Hepatocyte (in vitro differentiated cells): ENCODE data around the gene CX3CR1.

Experiments
- CTCF ChIP-seq: fragments of 200-600 bp; sonication (generic); IDR thresholded peaks from 2 replicates; pipeline ENCODE4 v1.5.1; 2016; ENCODE audit warnings: antibody characterized with exemption, mild to moderate bottlenecking; ENCODE audit not compliant: poor library complexity
- EZH2phosphoT487 ChIP-seq: fragments of 200-600 bp; sonication (generic); IDR thresholded peaks from one replicate; pipeline ENCODE4 v1.6.1; 2018; ENCODE audit warnings: antibody characterized with exemption, mild to moderate bottlenecking, low read depth, moderate library complexity; ENCODE audit not compliant: unreplicated experiment, severe bottlenecking

DNA sequence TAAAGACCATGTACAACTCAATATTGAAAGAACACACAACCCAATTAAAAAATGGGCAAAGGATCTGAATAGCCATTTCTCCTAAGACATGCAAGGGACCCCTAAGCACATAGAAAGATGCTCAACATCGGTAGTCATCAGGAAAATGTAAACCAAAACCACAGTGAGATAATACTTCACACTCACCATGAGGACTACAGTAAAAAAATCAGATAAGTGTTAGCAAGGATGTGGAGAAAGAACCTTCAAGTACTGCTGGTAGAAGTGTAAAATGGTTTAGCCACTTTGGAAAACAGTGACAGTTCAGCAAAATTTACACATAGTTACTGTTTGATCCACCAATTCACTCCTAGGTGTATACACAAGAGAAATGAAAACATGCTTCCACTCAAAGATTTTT, 57.4 kb downstream of the CX3CR1 start:
- no peak for TF ChIP-seq CTCF
- no peak for TF ChIP-seq EZH2phosphoT487
